H9 (cell line): ENCODE data around the gene NPFFR2. TPM values are rescaled to one million over a fixed set of nuclear protein-coding genes. Genes with fewer than 3 reads are reported as not detected.

Source experiments
- DNase-seq: peaks from one replicate; pipeline ENCODE4 v3.0.0-alpha.2; 2017
- H2AFZ ChIP-seq: one replicate; pipeline ENCODE4 v1.6.1; 2013; ENCODE audit warnings: mild to moderate bottlenecking, low read length, control low read depth, moderate library complexity
- H2AK5ac ChIP-seq: 2 replicates; pipeline ENCODE4 v1.6.1; 2013; ENCODE audit warnings: low read length, control low read depth, mixed read lengths; ENCODE audit not compliant: insufficient read length
- H2BK120ac ChIP-seq: one replicate; pipeline ENCODE4 v1.6.1; 2013; ENCODE audit warnings: low read depth, mild to moderate bottlenecking, low read length, control low read depth, inconsistent platforms; ENCODE audit not compliant: poor library complexity, severe bottlenecking
- H2BK12ac ChIP-seq: 2 replicates; pipeline ENCODE4 v1.6.1; 2013; ENCODE audit warnings: low read length, control low read depth, mixed read lengths, low read depth; ENCODE audit not compliant: insufficient read length
- H2BK15ac ChIP-seq: 2 replicates; pipeline ENCODE4 v1.6.1; 2013; ENCODE audit warnings: low read depth, low read length, control low read depth
- H2BK20ac ChIP-seq: one replicate; pipeline ENCODE4 v1.6.1; 2013; ENCODE audit warnings: low read depth, mild to moderate bottlenecking, low read length, control low read depth, inconsistent platforms; ENCODE audit not compliant: poor library complexity, severe bottlenecking
- H2BK5ac ChIP-seq: 2 replicates; pipeline ENCODE4 v1.6.1; 2013; ENCODE audit warnings: low read length, control low read depth, mixed read lengths; ENCODE audit not compliant: insufficient read length
- H3K14ac ChIP-seq: 2 replicates; pipeline ENCODE4 v1.6.1; 2013; ENCODE audit warnings: low read length, control low read depth; ENCODE audit not compliant: insufficient read depth
- H3K18ac ChIP-seq: 2 replicates; pipeline ENCODE4 v1.6.1; 2013; ENCODE audit warnings: low read depth, mild to moderate bottlenecking, mixed read lengths, low read length, control low read depth; ENCODE audit not compliant: insufficient read length
- H3K23ac ChIP-seq: 2 replicates; pipeline ENCODE4 v1.6.1; 2013; ENCODE audit warnings: low read length, control low read depth, mixed read lengths, low read depth; ENCODE audit not compliant: insufficient read length
- H3K23me2 ChIP-seq: 2 replicates; pipeline ENCODE4 v1.6.1; 2013; ENCODE audit warnings: low read depth, mild to moderate bottlenecking, mixed read lengths, low read length, control low read depth; ENCODE audit not compliant: insufficient read length, poor library complexity, severe bottlenecking
- H3K27ac ChIP-seq: 2 replicates; pipeline ENCODE4 v1.5.1; 2013; ENCODE audit warnings: low read length, control low read depth, mixed read lengths, low read depth; ENCODE audit not compliant: insufficient read length
- H3K27me3 ChIP-seq: 2 replicates; pipeline ENCODE4 v1.6.1; 2013; ENCODE audit warnings: low read length, control low read depth, inconsistent platforms; ENCODE audit not compliant: insufficient read depth
- H3K4ac ChIP-seq: 2 replicates; pipeline ENCODE4 v1.6.1; 2013; ENCODE audit warnings: low read depth, mild to moderate bottlenecking, control low read depth, inconsistent platforms, low read length, moderate library complexity
- H3K4me1 ChIP-seq: 2 replicates; pipeline ENCODE4 v1.6.1; 2013; ENCODE audit warnings: low read length, control low read depth, inconsistent platforms; ENCODE audit not compliant: insufficient read depth
- H3K4me2 ChIP-seq: 2 replicates; pipeline ENCODE4 v1.6.1; 2013; ENCODE audit warnings: low read length, control low read depth, mixed read lengths; ENCODE audit not compliant: insufficient read length, insufficient read depth
- H3K56ac ChIP-seq: 2 replicates; pipeline ENCODE4 v1.6.1; 2013; ENCODE audit warnings: low read depth, mild to moderate bottlenecking, mixed read lengths, low read length, control low read depth; ENCODE audit not compliant: insufficient read length
- H3K79me1 ChIP-seq: 2 replicates; pipeline ENCODE4 v1.6.1; 2013; ENCODE audit warnings: low read depth, mild to moderate bottlenecking, moderate library complexity, low read length, control low read depth, inconsistent platforms; ENCODE audit not compliant: insufficient read depth, poor library complexity, severe bottlenecking
- H3K79me2 ChIP-seq: 2 replicates; pipeline ENCODE4 v1.6.1; 2013; ENCODE audit warnings: low read length, control low read depth, inconsistent platforms; ENCODE audit not compliant: insufficient read depth
- H3K9ac ChIP-seq: 2 replicates; pipeline ENCODE4 v1.6.1; 2013; ENCODE audit warnings: low read length, control low read depth, mixed read lengths; ENCODE audit not compliant: insufficient read length; ENCODE audit errors: extremely low read depth
- H3K9me3 ChIP-seq: one replicate; pipeline ENCODE4 v1.6.1; 2013; ENCODE audit warnings: low read depth, low read length, inconsistent platforms; ENCODE audit not compliant: control insufficient read depth
- H3T11ph ChIP-seq: one replicate; pipeline ENCODE4 v1.6.1; 2013; ENCODE audit warnings: mild to moderate bottlenecking, low read length, control low read depth, inconsistent platforms
- H4K20me1 ChIP-seq: one replicate; pipeline ENCODE4 v1.6.1; 2013; ENCODE audit not compliant: control insufficient read depth, insufficient read length, insufficient read depth
- H4K5ac ChIP-seq: 2 replicates; pipeline ENCODE4 v1.6.1; 2013; ENCODE audit warnings: low read depth, mild to moderate bottlenecking, mixed read lengths, low read length, control low read depth; ENCODE audit not compliant: insufficient read length
- H4K8ac ChIP-seq: replicated peaks from 2 replicates; pipeline ENCODE4 v1.6.1; 2013; ENCODE audit warnings: low read length, control low read depth, mixed read lengths, low read depth; ENCODE audit not compliant: insufficient read length
- H4K91ac ChIP-seq: 2 replicates; pipeline ENCODE4 v1.6.1; 2013; ENCODE audit warnings: low read depth, mild to moderate bottlenecking, moderate library complexity, mixed read lengths, low read length, control low read depth; ENCODE audit not compliant: insufficient read length
- H3K27ac Mint-ChIP-seq, 3 experiments: 2 replicates in 2 of 3; 3 replicates in 1 of 3; pipeline ENCODE4 v1.8.0; 2020 to 2021; ENCODE audit warnings: mixed read lengths in 3 of 3, mild to moderate bottlenecking in 1 of 3, moderate library complexity in 1 of 3
- H3K27me3 Mint-ChIP-seq: 2 replicates; pipeline ENCODE4 v1.8.0; 2021; ENCODE audit warnings: low read depth, mild to moderate bottlenecking, moderate library complexity, mixed read lengths
- H3K36me3 Mint-ChIP-seq, 3 experiments: 2 replicates in 2 of 3; 3 replicates in 1 of 3; pipeline ENCODE4 v1.8.0; 2020 to 2021; ENCODE audit warnings: low read depth in 3 of 3, mixed read lengths in 3 of 3; ENCODE audit not compliant: insufficient read depth in 1 of 3
- H3K4me1 Mint-ChIP-seq, 2 experiments: 2 replicates each; pipeline ENCODE4 v1.8.0; 2020; ENCODE audit warnings: mixed read lengths in 2 of 2
- H3K4me3 Mint-ChIP-seq, 2 experiments: 2 replicates in 1 of 2; 3 replicates in 1 of 2; pipeline ENCODE4 v1.8.0; 2020 to 2021; ENCODE audit warnings: mild to moderate bottlenecking in 2 of 2, mixed read lengths in 2 of 2, moderate library complexity in 1 of 2
- H3K9me3 Mint-ChIP-seq, 2 experiments: 2 replicates in 1 of 2; 3 replicates in 1 of 2; pipeline ENCODE4 v1.8.0; 2020; ENCODE audit warnings: mild to moderate bottlenecking in 2 of 2, mixed read lengths in 2 of 2, moderate library complexity in 1 of 2
- CTCF ChIP-seq: fragments of 200-600 bp; sonication (generic); conservative IDR thresholded peaks from 3 replicates; pipeline ENCODE4 v1.8.0; 2021; ENCODE audit warnings: antibody characterized with exemption, mild to moderate bottlenecking
- WGBS: extraction: QIAGEN DNeasy Blood & Tissue Kit; methylation state at CpG from one replicate; pipeline ENCODE4 v1.1.7; 2013; ENCODE audit warnings: missing lambda C conversion rate, low lambda C conversion rate, mixed read lengths; ENCODE audit not compliant: insufficient read length; ENCODE audit errors: extremely low coverage; 5-methylcytosine and 5-hydroxymethylcytosine counted together
- total RNA-seq: library from RNA; stranded (reverse); gene quantifications from 2 replicates; pipeline ENCODE4 v1.2.1, GENCODE V29; 2021

NPFFR2 gene
- total RNA-seq, 1 experiment from 2014 or later = 7.3 TPM

- Histone ChIP-seq H2AK5ac (no peak overlapping the region), H2BK120ac (no peak overlapping the region), H3K9me3 (no peaks in the 10 kb centered on the region), H3K4ac (no peak overlapping the region), H2BK12ac (no peak overlapping the region), H3K18ac (no peak overlapping the region), H4K5ac (no peak overlapping the region), H4K8ac (no peak overlapping the region), H3K14ac (no peak overlapping the region), H2BK15ac (no peak overlapping the region), H3K4me2 (no peak overlapping the region), H3K27ac (no peak overlapping the region), H2BK5ac (no peak overlapping the region), H3K79me2 (no peaks in the 10 kb centered on the region), H3K79me1 (no peaks in the 10 kb centered on the region), H3K56ac (no peak overlapping the region), H4K91ac (no peak overlapping the region), H3T11ph (no peak overlapping the region), H2BK20ac (no peak overlapping the region), H2AFZ (no peak overlapping the region), H3K4me1 (no peaks in the 10 kb centered on the region), H3K9ac (no peak overlapping the region), H4K20me1 (no peaks in the 10 kb centered on the region), H3K23me2 (no peaks in the 10 kb centered on the region), H3K23ac (no peak overlapping the region), H3K27me3 (no peaks in the 10 kb centered on the region)
- Mint-ChIP-seq H3K27me3 (no peaks in the 10 kb centered on the region), H3K36me3 (peaks cover 45 to 76% (median 64%) of the 10 kb centered on the region in 3 experiments), H3K27ac (peak overlapping the region in 1 of 3 experiments; percentile 91; a peak in 2 of 7 replicates), H3K9me3 (peaks cover 61 to 76% of the 10 kb centered on the region in 2 experiments), H3K4me1 (peaks cover 21 to 23% of the 10 kb centered on the region in 2 experiments), H3K4me3 (no peak overlapping the region)
- no peak for TF ChIP-seq CTCF
- WGBS = no CpG with 5 or more reads among the region's 1 CpG
- no peak for DNase-seq
Observed at GRCh38 chr4:72171761-72172160, 140.0 kb downstream of the NPFFR2 start.
